Chondrocyte (in vitro differentiated cells): ENCODE data around the gene MORC4. TPM values are rescaled to one million over a fixed set of nuclear protein-coding genes. Genes with fewer than 3 reads are reported as not detected.

Experiments
- DNase-seq: peaks from one replicate; pipeline ENCODE4 v3.0.0; 2021; ENCODE audit warnings: mixed read lengths, low spot score
- H3K27ac Mint-ChIP-seq: one replicate; pipeline ENCODE4 v1.8.0; 2021; ENCODE audit warnings: mild to moderate bottlenecking, moderate library complexity, mixed read lengths; ENCODE audit not compliant: unreplicated experiment
- H3K27me3 Mint-ChIP-seq: 2 replicates; pipeline ENCODE4 v1.8.0; 2021; ENCODE audit warnings: low read depth, mixed read lengths
- H3K36me3 Mint-ChIP-seq: 2 replicates; pipeline ENCODE4 v1.8.0; 2021; ENCODE audit warnings: low read depth, mixed read lengths
- H3K4me1 Mint-ChIP-seq: 2 replicates; pipeline ENCODE4 v1.8.0; 2021; ENCODE audit warnings: low read depth, mild to moderate bottlenecking, mixed read lengths
- H3K4me3 Mint-ChIP-seq: one replicate; pipeline ENCODE4 v1.8.0; 2021; ENCODE audit warnings: mild to moderate bottlenecking, moderate library complexity, mixed read lengths; ENCODE audit not compliant: unreplicated experiment
- H3K9me3 Mint-ChIP-seq: 2 replicates; pipeline ENCODE4 v1.8.0; 2021; ENCODE audit warnings: low read depth, mixed read lengths
- total RNA-seq: library from RNA; stranded (reverse); gene quantifications from 3 replicates; pipeline ENCODE4 v1.2.1, GENCODE V29; 2021
- TF ChIP-seq, protein P1 (sequence below): fragments of 200-600 bp; sonication (generic); IDR thresholded peaks from 2 replicates; pipeline ENCODE4 v1.5.0; 2021; ENCODE audit warnings: antibody characterized with exemption, mild to moderate bottlenecking, moderate library complexity

MORC4 gene
- total RNA-seq, 1 donor from 2014 or later: 35.6 TPM

DNA sequence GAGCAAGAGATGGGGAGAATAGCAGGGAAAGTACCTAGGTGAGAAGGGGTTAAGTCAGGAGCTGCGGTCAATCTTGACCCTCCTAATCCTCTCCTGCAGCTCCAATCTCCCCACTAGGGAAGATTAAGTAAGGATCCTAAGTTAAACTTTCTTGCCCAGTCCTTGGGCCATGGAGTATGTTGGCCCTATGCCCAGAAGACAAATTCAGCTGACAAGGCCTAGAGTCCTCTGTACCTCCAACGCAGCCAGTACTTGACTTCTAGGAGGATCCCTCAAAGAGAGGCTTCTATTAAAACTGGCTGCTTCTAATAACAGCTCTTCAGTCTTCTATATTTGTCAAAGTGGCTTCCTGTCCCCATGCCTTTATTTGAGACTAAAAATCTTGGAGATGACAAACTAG lies 78.4 kb downstream of the MORC4 start:
- Mint-ChIP-seq H3K27me3 (no peaks in the 10 kb centered on the region), H3K4me1 (peaks cover 24% of the 10 kb centered on the region), H3K9me3 (no peaks in the 10 kb centered on the region), H3K36me3 (no peaks in the 10 kb centered on the region), H3K4me3 (no peak overlapping the region), H3K27ac (no peak overlapping the region)
- no peak for DNase-seq
- TF ChIP-seq, protein P1, sequence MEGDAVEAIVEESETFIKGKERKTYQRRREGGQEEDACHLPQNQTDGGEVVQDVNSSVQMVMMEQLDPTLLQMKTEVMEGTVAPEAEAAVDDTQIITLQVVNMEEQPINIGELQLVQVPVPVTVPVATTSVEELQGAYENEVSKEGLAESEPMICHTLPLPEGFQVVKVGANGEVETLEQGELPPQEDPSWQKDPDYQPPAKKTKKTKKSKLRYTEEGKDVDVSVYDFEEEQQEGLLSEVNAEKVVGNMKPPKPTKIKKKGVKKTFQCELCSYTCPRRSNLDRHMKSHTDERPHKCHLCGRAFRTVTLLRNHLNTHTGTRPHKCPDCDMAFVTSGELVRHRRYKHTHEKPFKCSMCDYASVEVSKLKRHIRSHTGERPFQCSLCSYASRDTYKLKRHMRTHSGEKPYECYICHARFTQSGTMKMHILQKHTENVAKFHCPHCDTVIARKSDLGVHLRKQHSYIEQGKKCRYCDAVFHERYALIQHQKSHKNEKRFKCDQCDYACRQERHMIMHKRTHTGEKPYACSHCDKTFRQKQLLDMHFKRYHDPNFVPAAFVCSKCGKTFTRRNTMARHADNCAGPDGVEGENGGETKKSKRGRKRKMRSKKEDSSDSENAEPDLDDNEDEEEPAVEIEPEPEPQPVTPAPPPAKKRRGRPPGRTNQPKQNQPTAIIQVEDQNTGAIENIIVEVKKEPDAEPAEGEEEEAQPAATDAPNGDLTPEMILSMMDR: no peak

DNA sequence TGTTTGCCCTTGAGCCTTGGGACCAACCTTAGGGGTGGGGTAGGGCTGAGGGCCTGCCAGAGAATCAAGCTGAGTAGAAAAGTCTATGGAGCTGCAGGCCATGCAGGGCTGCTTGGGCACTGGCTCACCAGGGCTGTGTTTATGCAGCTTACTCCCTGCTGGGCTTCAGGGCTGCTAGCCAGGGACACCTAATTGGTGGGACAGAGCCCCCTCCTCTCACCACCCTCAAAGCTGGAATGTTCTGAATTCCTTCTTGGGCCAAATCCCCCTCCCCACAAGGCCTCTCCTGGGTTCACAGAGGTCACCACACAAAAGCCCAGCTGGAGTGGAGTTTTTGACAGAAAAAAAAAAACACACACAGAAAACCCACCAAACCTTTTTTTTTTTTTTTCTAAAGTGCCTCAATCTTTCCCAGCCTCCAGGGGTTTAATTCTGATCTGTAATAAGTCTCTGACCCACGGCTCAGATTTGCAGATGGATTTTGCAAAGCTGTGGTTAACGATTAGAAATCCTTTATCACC lies 80.0 kb downstream of the MORC4 start, which contains the start of gene CLDN2:
Gene CLDN2 (plus strand): TSS at position 471 of the 521 bp plus-strand sequence. CDS start 7,827 bp downstream, outside the sequence.
- TF ChIP-seq, protein P1: no peak
- Mint-ChIP-seq H3K9me3 (no peaks in the 10 kb centered on the region), H3K4me1 (peaks cover 24% of the 10 kb centered on the region), H3K36me3 (no peaks in the 10 kb centered on the region), H3K27me3 (peaks cover 3% of the 10 kb centered on the region), H3K4me3 (no peak within 1 kb of the TSS), H3K27ac (no peak within 1 kb of the TSS)
- DNase-seq: no peak

DNA sequence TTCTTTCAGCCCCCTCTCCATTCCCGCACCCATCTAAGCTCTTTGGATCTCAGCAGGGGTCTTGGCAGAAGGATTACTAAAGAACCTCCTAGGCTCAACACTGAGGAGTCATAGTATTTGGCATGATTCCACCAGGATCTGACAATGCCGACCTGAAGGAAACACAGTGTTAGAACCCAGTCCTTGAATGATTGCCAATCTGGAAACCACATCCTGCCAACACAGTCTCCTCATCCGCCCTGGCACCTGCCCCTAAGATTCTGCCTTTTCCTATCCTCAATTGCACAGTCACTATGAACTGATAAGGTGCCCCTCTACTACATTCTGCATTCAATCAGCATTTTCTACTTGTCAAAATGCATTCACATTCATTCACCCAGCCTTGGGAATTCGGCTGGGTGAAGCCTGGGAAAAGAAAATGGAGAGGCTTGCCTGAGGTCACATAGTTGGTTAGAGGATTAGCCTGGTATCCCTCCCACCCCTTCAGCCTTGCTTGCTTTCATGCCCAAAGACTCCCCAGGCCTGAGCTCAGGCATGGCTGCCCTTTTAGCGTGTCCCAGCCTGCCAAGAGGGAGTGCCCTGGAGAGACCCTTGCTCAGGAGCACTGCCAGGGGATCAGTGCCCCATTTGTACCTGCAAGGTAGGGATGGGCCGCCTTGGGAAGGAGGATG lies 82.0 kb downstream of the MORC4 start:
- no peak overlapping the region for H3K4me3 Mint-ChIP-seq
- peaks cover 3% of the 10 kb centered on the region for H3K27me3 Mint-ChIP-seq
- DNase-seq: no peak
- no peak overlapping the region for H3K27ac Mint-ChIP-seq
- TF ChIP-seq, protein P1: no peak
- peaks cover 24% of the 10 kb centered on the region for H3K4me1 Mint-ChIP-seq
- H3K36me3 Mint-ChIP-seq: no peaks in the 10 kb centered on the region
- no peaks in the 10 kb centered on the region for H3K9me3 Mint-ChIP-seq

- no peaks in the 10 kb centered on the region for H3K9me3 Mint-ChIP-seq
- TF ChIP-seq, protein P1: no peak
- peaks cover 10% of the 10 kb centered on the region for H3K4me1 Mint-ChIP-seq
- no peak for DNase-seq
- H3K4me3 Mint-ChIP-seq: no peak overlapping the region
- H3K27ac Mint-ChIP-seq: no peak overlapping the region
- peaks cover 5% of the 10 kb centered on the region for H3K27me3 Mint-ChIP-seq
- no peaks in the 10 kb centered on the region for H3K36me3 Mint-ChIP-seq
Observed at GRCh38 chrX:106912864-106913263, 87.1 kb downstream of the MORC4 start.

DNA sequence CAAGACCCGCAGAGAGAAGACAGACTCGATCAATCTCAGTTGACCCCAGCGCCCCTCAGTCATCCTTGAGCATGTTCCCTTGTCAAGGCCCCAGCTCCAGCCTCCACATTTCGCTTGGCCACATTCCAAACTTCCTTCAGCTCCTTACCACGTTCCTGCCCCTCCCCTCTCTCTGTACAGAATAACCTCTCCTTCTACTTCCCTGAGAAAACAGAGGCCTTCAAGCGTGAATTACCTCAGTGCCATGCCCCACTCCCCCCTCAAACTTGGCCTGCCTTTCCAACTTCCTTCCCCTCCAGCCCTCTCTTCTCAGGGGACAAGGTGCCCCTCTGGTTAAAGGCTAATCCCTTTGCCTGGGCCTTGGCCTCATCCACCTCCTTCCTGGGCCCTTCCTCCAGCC lies 93.7 kb downstream of the MORC4 start:
- Mint-ChIP-seq H3K27ac (no peak overlapping the region), H3K27me3 (no peaks in the 10 kb centered on the region)

More for the DNA sequence above, 93.7 kb downstream of the MORC4 start:
- Mint-ChIP-seq H3K9me3 (no peaks in the 10 kb centered on the region), H3K36me3 (peaks cover 2% of the 10 kb centered on the region), H3K4me1 (no peaks in the 10 kb centered on the region), H3K4me3 (no peak overlapping the region)
- DNase-seq: no peak
- TF ChIP-seq, protein P1: no peak
